Measurements from ENCODE around the gene SPATA24. TPM values are rescaled to one million over a fixed set of nuclear protein-coding genes. Genes with fewer than 3 reads are reported as not detected.
"Not testable (repeated sequence)": the region's sequence is repeated elsewhere in the genome, so short reads cannot be mapped to it uniquely, and the experiment has no call there.

SPATA24 gene
- total RNA-seq, 1 donor from 2014 or later = 3.5 TPM

DNA sequence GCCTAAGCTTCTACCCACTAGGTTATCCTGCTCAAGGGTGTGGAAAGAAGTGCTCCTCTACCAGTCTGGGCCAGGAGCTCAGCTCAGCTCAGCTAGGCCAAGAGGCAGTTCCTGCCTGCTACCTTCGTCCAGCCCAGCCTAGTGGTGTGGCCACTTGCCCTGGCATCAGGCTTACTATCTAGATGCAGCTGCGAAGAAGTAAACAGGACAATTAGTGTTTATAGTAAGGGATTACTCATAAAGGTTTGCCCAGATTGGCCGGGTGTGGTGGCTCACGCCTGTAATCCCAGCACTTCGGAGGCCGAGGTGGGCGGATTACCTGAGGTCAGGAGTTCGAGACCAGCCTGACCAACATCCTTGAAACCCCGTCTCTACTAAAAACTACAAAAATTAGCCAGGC lies 12.8 kb upstream of the SPATA24 start:
- DNase-seq = no peak

- DNase-seq = no peak
These were observed 12.0 kb upstream of the SPATA24 start for GRCh38 chr5:139415869-139416268.

- no peak for DNase-seq
These were observed 11.5 kb upstream of the SPATA24 start for GRCh38 chr5:139415221-139415861.

GRCh38 chr5:139414581-139415130 lies 10.8 kb upstream of the SPATA24 start:
- no peak for DNase-seq

- DNase-seq = no peak
These were observed 10.1 kb upstream of the SPATA24 start for GRCh38 chr5:139413963-139414362.

- DNase-seq = no peak
These were observed 9.3 kb upstream of the SPATA24 start for GRCh38 chr5:139413153-139413552.

- DNase-seq = no peak
These were observed 7.3 kb upstream of the SPATA24 start for GRCh38 chr5:139410993-139411828.

DNA sequence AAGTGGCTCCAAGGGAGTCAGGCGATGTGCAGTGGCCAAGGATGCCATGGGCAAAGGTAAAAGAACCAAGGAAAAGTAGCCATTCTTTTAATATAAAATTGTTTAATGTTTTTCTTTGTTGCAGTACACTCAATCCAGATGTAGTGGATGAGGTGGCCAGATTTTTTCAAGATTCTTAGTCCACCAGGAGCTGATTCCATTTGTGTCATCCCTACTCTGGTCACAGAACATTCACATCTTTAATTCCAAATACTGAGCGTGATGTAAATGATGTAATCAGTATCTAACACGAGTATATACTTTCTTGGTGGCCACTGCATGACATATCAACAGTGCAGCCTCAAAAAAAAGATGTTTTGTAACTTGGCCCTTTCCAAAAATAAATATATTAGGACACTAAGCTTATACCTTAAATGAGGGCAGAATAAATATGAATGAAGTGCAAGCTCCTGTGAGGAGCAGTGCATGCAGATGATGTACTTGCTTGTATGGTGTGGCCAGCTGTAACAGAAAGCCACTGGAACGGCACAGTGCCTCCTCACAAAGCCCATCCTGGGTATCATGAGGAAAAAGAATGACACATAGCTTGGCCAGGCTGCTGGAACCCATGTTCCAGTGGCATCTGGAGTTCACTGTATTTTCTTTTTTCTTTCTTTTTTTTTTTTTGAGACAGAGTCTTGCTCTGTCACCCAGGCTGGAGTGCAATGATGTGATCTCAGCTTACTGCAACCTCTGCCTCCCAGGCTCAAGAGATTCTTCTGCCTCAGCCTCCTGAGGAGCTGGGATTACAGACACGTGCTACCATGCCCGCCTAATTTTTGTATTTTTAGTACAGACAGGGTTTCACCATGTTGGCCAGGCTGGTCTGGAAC lies 6.5 kb upstream of the SPATA24 start:
- DNase-seq = no peak

DNA sequence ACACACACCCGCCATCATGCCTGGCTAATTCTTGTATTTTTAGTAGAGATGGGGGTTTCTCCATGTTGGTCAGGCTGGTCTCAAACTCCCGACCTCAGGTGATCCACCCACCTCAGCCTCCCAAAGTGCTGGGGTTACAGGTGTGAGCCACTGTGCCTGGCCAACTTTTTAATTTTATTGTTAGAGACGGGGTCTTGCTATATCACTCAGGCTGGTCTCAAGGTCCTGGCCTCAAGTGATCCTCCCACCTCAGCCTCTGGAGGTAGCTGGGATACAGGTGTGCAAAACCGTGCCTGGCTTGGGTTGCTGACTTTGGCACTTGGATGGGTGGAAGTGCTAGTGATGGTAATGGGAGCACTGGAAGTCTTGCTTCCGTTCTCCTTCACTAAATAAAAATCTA lies 5.2 kb upstream of the SPATA24 start:
- DNase-seq = not testable (repeated sequence)

DNA sequence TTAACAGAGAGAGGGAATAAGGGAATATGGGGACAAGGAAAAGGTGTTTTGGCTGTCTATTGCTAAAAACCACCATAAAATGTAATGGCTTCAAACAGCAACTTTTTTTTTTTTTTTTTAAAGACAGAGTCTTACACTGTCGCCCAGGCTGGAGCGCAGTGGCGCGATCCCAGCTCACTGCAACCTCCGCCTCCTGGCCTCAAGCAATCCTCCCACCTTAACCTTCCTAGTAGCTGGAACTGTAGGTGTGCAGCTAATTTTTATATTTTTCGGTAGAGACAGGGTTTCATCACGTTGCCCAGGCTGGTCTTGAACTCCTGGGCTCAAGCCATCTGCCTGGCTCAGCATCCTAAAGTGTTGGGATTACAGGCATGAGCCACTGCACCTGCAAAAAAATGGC lies 4.3 kb upstream of the SPATA24 start:
- no peak for DNase-seq

GRCh38 chr5:139407517-139407916 lies 3.6 kb upstream of the SPATA24 start:
- DNase-seq = no peak

- DNase-seq = no peak
These were observed 3.1 kb upstream of the SPATA24 start for GRCh38 chr5:139406963-139407362.

- DNase-seq = no peak
These were observed 573 bp upstream of the SPATA24 start for GRCh38 chr5:139404484-139404840.

- no peak for DNase-seq
These were observed 487 bp downstream of the SPATA24 start for GRCh38 chr5:139403418-139403786.

GRCh38 chr5:139402561-139403158 lies 1.2 kb downstream of the SPATA24 start:
- no peak for DNase-seq

GRCh38 chr5:139401546-139401945 lies 2.3 kb downstream of the SPATA24 start:
- no peak for DNase-seq

DNA sequence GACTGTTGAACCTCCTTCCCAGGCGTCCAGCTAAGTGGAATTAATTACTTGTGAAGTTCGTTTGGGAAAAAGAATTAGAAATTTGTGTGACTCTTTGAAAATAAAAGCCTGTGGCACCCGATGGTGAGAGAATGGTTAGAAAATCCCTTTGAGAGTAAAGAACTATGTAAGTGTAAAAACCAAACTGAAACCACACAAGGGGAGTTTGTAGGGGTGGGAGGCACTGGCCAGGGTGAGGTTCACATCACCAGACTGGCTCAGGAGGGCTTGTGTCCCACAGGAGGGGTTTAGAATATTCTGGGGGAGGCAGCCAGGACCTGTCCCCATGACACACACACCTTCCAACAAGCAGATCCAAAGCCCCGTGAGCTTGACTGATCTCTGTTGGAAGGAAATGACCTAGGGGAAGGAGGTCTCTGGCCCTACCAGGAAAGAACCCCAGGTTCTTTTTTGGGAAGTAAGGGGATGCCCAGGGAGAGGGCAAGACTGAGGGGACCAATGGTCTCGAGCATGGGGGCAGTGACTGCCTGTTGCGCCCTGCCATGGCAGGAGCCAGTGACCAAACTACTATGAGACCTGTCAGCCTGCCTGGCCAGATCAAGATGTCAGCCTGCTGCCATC lies 4.3 kb downstream of the SPATA24 start:
- no peak for DNase-seq

DNA sequence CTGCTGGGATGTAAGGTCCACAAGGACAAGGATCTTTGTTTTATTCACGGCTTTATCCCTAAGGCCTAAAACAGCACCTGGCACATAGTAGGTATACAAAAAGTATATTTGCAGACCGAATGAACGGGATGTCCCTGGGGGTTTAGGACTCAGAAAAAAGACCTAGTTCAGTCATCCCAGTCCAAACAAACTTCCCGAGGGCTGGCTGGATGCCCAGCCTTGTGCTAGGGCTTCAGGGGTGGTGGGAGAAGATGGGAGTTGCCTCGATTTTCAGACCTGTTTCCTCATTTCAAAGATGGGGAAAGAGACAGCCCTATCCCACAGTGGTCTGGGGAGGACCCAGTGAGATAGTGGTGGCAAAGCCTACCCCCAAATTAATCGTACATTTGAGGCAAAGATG lies 6.0 kb downstream of the SPATA24 start:
- DNase-seq = no peak

- no peak for DNase-seq
These were observed 7.2 kb downstream of the SPATA24 start for GRCh38 chr5:139396691-139397090.

- DNase-seq = no peak
These were observed 7.8 kb downstream of the SPATA24 start for GRCh38 chr5:139395844-139396640.
